Hepatocyte (in vitro differentiated cells): ENCODE results near the gene SLC25A3.

Experiments
- EZH2 ChIP-seq: fragments of 200-600 bp; sonication (generic); IDR thresholded peaks from 2 replicates; pipeline ENCODE4 v1.6.1; 2016; ENCODE audit warnings: antibody characterized with exemption, mild to moderate bottlenecking, borderline replicate concordance
- EZH2phosphoT487 ChIP-seq: fragments of 200-600 bp; sonication (generic); IDR thresholded peaks from one replicate; pipeline ENCODE4 v1.6.1; 2018; ENCODE audit warnings: antibody characterized with exemption, mild to moderate bottlenecking, low read depth, moderate library complexity; ENCODE audit not compliant: unreplicated experiment, severe bottlenecking
- TF ChIP-seq, protein P1 (sequence below): fragments of 200-600 bp; sonication (generic); IDR thresholded peaks from 2 replicates; pipeline ENCODE4 v1.5.1; 2016; ENCODE audit warnings: antibody characterized with exemption, mild to moderate bottlenecking; ENCODE audit not compliant: poor library complexity

DNA sequence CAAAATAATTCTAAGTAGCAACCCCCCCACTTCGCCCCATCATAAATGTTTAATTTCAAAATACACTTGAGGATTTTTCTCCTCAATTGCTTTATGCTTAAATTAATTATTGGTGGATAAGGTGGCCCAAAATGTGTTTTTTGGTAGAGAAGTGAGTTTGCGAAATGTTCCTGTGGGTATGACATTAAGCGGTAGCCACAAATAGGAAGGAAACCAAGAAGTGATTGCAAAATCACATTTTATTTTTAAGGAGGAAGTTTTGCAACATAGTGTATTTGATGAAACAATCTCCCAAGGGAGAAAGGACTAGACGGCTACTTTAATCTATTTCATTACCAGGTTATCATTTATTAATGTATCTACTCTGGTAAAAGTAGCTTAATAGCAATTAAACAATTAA, 25.5 kb downstream of the SLC25A3 start:
- no peak for TF ChIP-seq EZH2
- TF ChIP-seq, protein P1, sequence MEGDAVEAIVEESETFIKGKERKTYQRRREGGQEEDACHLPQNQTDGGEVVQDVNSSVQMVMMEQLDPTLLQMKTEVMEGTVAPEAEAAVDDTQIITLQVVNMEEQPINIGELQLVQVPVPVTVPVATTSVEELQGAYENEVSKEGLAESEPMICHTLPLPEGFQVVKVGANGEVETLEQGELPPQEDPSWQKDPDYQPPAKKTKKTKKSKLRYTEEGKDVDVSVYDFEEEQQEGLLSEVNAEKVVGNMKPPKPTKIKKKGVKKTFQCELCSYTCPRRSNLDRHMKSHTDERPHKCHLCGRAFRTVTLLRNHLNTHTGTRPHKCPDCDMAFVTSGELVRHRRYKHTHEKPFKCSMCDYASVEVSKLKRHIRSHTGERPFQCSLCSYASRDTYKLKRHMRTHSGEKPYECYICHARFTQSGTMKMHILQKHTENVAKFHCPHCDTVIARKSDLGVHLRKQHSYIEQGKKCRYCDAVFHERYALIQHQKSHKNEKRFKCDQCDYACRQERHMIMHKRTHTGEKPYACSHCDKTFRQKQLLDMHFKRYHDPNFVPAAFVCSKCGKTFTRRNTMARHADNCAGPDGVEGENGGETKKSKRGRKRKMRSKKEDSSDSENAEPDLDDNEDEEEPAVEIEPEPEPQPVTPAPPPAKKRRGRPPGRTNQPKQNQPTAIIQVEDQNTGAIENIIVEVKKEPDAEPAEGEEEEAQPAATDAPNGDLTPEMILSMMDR = no peak
- no peak for TF ChIP-seq EZH2phosphoT487
